Measurements from ENCODE around the gene NDUFAF7.

The NDUFAF7 gene

DNA sequence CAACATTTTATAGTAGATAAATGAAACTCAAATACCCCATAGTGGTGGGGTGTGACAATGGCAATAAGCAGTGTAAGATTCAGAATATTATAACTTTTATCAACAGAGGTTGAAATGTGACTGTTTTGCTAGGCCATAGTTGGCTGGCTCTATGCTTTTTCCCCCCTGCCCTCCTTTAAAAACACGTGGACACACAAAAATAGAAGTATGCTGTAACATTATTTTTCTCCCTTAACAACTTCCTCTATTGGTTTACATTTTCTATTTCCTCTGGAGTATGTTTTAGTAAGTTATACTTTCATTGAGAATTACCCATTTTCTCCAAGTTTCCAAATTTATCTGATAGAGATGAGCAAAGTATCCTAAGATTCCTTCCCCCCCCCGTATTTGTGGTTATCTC is 31.1 kb downstream of the NDUFAF7 start:
- Histone ChIP-seq H3F3A (ENCODE audit: insufficient read depth, low read length) (no peaks in the 10 kb centered on the region), H3K27me3 (ENCODE audit: insufficient read depth, low read length) (no peaks in the 10 kb centered on the region), H4K20me1 (ENCODE audit: insufficient read depth, low read length) (no peaks in the 10 kb centered on the region), H3K4me3 (ENCODE audit: low read depth, low read length, poor library complexity, severe bottlenecking) (no peak overlapping the region), H3K9me2 (ENCODE audit: low read depth, low read length) (no peaks in the 10 kb centered on the region), H3K79me2 (ENCODE audit: insufficient read depth, low read length) (no peaks in the 10 kb centered on the region), H3K4me2 (ENCODE audit: low read length) (peak overlapping the region; percentile 35; the same call in 1 of the 2 replicates), H2AFZ (ENCODE audit: low read length) (no peak overlapping the region), H3K27ac (ENCODE audit: low read depth, low read length, poor library complexity, severe bottlenecking) (peak overlapping the region; percentile 35), H3K9ac (ENCODE audit: low read length) (no peak overlapping the region), H3K4me1 (ENCODE audit: insufficient read depth, low read length, severe bottlenecking) (peaks cover 22% of the 10 kb centered on the region), H3K9me3 (ENCODE audit: low read length) (no peaks in the 10 kb centered on the region), H3K36me3 (ENCODE audit: insufficient read depth, low read length) (peaks cover 71% of the 10 kb centered on the region)
- no peak for TF ChIP-seq EZH2 (IDR thresholded peaks at IDR 0.05; ENCODE audit: borderline replicate concordance, low read length)
- TF ChIP-seq CTCF (IDR thresholded peaks at IDR 0.05; ENCODE audit: low read length) = no peak

DNA sequence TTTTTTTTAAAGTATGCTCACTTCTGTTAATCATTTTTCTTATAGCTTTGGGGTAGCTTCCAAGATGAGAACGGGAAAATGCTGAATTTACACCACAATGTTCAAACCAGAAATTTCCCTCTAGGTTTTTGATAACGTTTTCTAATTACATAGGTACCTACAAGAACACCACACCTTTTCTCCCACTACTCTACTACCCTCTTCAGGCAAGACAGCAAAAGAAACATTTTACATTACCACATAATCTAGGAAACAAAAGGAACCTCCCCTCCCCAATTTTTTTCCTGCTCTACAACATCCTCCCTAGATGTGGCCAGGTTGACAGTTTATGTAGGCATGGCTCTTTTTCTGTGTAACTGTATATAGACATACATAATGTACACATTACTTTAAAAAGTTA is 32.4 kb downstream of the NDUFAF7 start:
- peak overlapping the region; percentile 35 for H3K27ac ChIP-seq (ENCODE audit: low read depth, low read length, poor library complexity, severe bottlenecking)

DNA sequence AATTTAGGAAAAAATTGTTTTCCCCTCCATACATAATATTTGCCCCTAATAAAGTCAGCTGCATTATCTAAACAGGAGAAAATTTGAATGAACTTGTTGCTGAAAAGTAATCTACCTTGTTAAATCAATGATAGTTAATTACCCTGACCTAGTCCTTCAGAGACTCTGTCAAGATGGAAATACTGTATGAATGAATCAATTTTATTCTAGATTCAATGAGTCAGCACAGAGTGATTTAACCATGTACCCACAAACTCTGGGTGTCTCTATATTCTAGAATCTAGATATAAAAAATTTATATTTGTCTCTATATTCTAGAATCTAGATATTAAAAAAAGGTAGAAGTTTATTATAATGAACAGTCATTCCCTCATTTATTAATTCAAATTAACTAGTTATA is 36.2 kb downstream of the NDUFAF7 start:
- no peak for TF ChIP-seq EZH2 (IDR thresholded peaks at IDR 0.05; ENCODE audit: borderline replicate concordance, low read length)
- no peak for TF ChIP-seq CTCF (IDR thresholded peaks at IDR 0.05; ENCODE audit: low read length)
- H3K4me1 ChIP-seq (ENCODE audit: insufficient read depth, low read length, severe bottlenecking) = peaks cover 15% of the 10 kb centered on the region
- no peak overlapping the region for H3K9ac ChIP-seq (ENCODE audit: low read length)
- H3K36me3 ChIP-seq (ENCODE audit: insufficient read depth, low read length) = peaks cover 74% of the 10 kb centered on the region
- no peak overlapping the region for H3K4me3 ChIP-seq (ENCODE audit: low read depth, low read length, poor library complexity, severe bottlenecking)
- H4K20me1 ChIP-seq (ENCODE audit: insufficient read depth, low read length) = no peaks in the 10 kb centered on the region
- no peaks in the 10 kb centered on the region for H3F3A ChIP-seq (ENCODE audit: insufficient read depth, low read length)
- no peak overlapping the region for H3K4me2 ChIP-seq (ENCODE audit: low read length)
- no peaks in the 10 kb centered on the region for H3K27me3 ChIP-seq (ENCODE audit: insufficient read depth, low read length)
- H3K79me2 ChIP-seq (ENCODE audit: insufficient read depth, low read length) = no peaks in the 10 kb centered on the region
- no peak overlapping the region for H2AFZ ChIP-seq (ENCODE audit: low read length)
- no peaks in the 10 kb centered on the region for H3K9me3 ChIP-seq (ENCODE audit: low read length)
- H3K27ac ChIP-seq (ENCODE audit: low read depth, low read length, poor library complexity, severe bottlenecking) = no peak overlapping the region
- H3K9me2 ChIP-seq (ENCODE audit: low read depth, low read length) = no peaks in the 10 kb centered on the region

More for the DNA sequence above, 32.4 kb downstream of the NDUFAF7 start:
- H2AFZ ChIP-seq (ENCODE audit: low read length) = no peak overlapping the region
- no peaks in the 10 kb centered on the region for H3K9me2 ChIP-seq (ENCODE audit: low read depth, low read length)
- peaks cover 70% of the 10 kb centered on the region for H3K36me3 ChIP-seq (ENCODE audit: insufficient read depth, low read length)
- no peaks in the 10 kb centered on the region for H4K20me1 ChIP-seq (ENCODE audit: insufficient read depth, low read length)
- H3K79me2 ChIP-seq (ENCODE audit: insufficient read depth, low read length) = no peaks in the 10 kb centered on the region
- H3K4me3 ChIP-seq (ENCODE audit: low read depth, low read length, poor library complexity, severe bottlenecking) = no peak overlapping the region
- H3K4me1 ChIP-seq (ENCODE audit: insufficient read depth, low read length, severe bottlenecking) = peaks cover 22% of the 10 kb centered on the region
- no peak for TF ChIP-seq EZH2 (IDR thresholded peaks at IDR 0.05; ENCODE audit: borderline replicate concordance, low read length)
- peak; percentile 20; the same call in 1 of the 2 replicates for TF ChIP-seq CTCF (IDR thresholded peaks at IDR 0.05; ENCODE audit: low read length)
- no peak overlapping the region for H3K9ac ChIP-seq (ENCODE audit: low read length)
- H3K9me3 ChIP-seq (ENCODE audit: low read length) = no peaks in the 10 kb centered on the region
- H3K4me2 ChIP-seq (ENCODE audit: low read length) = no peak overlapping the region
- no peaks in the 10 kb centered on the region for H3K27me3 ChIP-seq (ENCODE audit: insufficient read depth, low read length)
- H3F3A ChIP-seq (ENCODE audit: insufficient read depth, low read length) = no peaks in the 10 kb centered on the region
